Renal cortex interstitium (tissue), 11 donors: ENCODE results near the gene PHRF1. TPM values are rescaled to one million over a fixed set of nuclear protein-coding genes. Genes with fewer than 3 reads are reported as not detected.

Experiments used
- DNase-seq, 11 donors: peaks; one replicate each; pipeline ENCODE4 v3.0.0-alpha.2; 2013; ENCODE audit warnings: low read depth in 9 of 11, low spot score in 4 of 11; ENCODE audit errors: extremely low read depth in 1 of 11
- polyA plus RNA-seq, 3 donors: library from polyadenylated mRNA; unstranded; fragments of 120-200 nt; gene quantifications; one replicate each; pipeline ENCODE4 v1.2.1, GENCODE V29; 2013; ENCODE audit not compliant: insufficient read length in 3 of 3

The PHRF1 gene
- polyA plus RNA-seq, 3 donors, result 18.6 to 27.7 (median 27.0) TPM

GRCh38 chr11:586376-587316 lies 10.4 kb downstream of the PHRF1 start:
- DNase-seq, result no peak

GRCh38 chr11:587546-587945 lies 11.3 kb downstream of the PHRF1 start:
- no peak for DNase-seq

- DNase-seq, result no peak
Observed at GRCh38 chr11:587978-588380, 11.7 kb downstream of the PHRF1 start.

- no peak for DNase-seq
Observed at GRCh38 chr11:589798-590197, 13.5 kb downstream of the PHRF1 start.

GRCh38 chr11:590997-591396 lies 14.7 kb downstream of the PHRF1 start:
- DNase-seq, result no peak

- no peak for DNase-seq
Observed at GRCh38 chr11:592501-592900, 16.2 kb downstream of the PHRF1 start.

GRCh38 chr11:592918-593317 lies 16.6 kb downstream of the PHRF1 start:
- no peak for DNase-seq

GRCh38 chr11:593347-593746 lies 17.1 kb downstream of the PHRF1 start:
- no peak for DNase-seq

- DNase-seq, result no peak
Observed at GRCh38 chr11:595400-595799, 19.1 kb downstream of the PHRF1 start.

GRCh38 chr11:596374-596773 lies 20.1 kb downstream of the PHRF1 start:
- DNase-seq, result no peak

GRCh38 chr11:597166-597725 lies 21.0 kb downstream of the PHRF1 start:
- DNase-seq, result no peak

- DNase-seq, result no peak
Observed at GRCh38 chr11:598005-598680, 21.9 kb downstream of the PHRF1 start.

GRCh38 chr11:601573-602245 lies 25.4 kb downstream of the PHRF1 start:
- no peak for DNase-seq

- no peak for DNase-seq
Observed at GRCh38 chr11:603154-603553, 26.9 kb downstream of the PHRF1 start.

- DNase-seq, result no peak
Observed at GRCh38 chr11:605286-606129, 29.2 kb downstream of the PHRF1 start.

GRCh38 chr11:606245-606644 lies 30.0 kb downstream of the PHRF1 start:
- DNase-seq, result no peak

GRCh38 chr11:607020-607780 lies 30.9 kb downstream of the PHRF1 start:
- DNase-seq, result no peak
